Myocyte (in vitro differentiated cells): ENCODE results near the gene DHCR24. TPM values are rescaled to one million over a fixed set of nuclear protein-coding genes. Genes with fewer than 3 reads are reported as not detected.

Source experiments
- DNase-seq: peaks from one replicate; pipeline ENCODE4 v3.0.0-alpha.2; 2012; ENCODE audit warnings: low read depth
- total RNA-seq: library from RNA; depleted of rRNA; stranded (reverse); fragments of >200 nt; gene quantifications from 2 replicates; pipeline ENCODE4 v1.2.3, GENCODE V29; 2014

The DHCR24 gene
- total RNA-seq, 1 donor from 2014 or later, result 44.5 TPM

DNA sequence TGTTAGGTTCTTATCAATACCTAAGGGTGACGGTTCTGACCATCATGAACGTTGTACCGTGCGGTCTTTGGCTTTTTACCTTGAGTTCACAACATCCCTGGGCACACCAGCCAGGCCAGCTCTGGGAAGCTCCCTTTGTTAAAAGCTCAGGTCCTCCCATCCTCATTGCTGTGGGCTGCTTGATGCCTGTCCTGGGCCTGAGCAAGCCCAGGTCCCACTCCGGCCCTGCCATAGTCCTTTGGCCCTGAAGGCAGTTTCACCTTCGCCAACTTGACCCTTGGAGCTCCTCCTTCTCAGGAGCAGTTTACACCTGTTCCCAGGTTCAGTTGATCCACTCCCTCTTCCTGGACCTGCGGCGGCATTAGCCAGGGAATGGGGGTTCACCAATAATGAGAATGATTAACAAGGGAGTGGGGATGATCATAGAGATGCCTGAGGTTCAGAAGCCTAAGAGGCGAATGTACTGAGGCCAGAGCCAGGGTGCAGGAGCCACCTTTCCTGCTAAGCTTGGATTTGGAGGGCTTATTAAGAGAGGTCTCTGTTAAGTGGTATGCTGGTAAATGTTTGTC is 40.2 kb downstream of the DHCR24 start:
- DNase-seq, result no peak

DNA sequence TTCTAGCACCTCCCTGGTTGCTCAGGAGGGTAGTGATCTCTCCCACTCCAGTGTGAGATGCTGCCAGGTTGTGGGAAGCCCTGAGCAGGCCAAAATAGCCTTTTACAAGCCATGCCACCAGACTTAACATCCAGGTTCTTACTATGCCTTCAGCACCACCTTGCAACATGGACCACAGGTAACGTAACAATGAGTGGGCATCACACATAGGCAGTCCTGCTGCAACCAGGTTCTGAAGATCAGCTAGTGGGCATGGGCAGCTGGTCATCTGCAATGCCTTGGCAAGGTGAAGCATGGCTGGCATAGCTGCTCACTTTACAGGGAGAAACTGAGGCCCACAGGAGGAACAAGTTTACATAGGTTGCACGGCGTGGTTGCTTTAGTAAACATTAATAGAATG is 40.7 kb downstream of the DHCR24 start:
- no peak for DNase-seq

DNA sequence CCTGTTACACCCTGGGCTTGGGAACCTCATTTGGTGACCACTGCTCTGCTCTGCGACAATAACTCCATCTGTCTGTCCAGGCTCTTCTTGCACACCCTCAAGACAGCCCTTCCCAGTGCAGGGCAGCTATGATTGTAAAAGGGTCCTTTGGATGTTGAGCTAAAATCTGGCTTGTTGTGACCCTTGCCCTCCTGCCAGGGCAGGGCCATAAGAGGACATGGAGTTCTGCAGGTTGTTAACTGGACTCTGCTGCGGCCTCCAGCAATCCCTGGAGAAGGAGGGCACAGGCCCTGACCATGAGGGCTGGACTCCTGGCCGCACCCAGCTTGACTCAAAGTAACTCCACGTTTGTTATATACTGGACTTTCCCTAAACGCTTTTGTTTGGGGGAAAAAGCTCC is 41.2 kb downstream of the DHCR24 start:
- no peak for DNase-seq

DNA sequence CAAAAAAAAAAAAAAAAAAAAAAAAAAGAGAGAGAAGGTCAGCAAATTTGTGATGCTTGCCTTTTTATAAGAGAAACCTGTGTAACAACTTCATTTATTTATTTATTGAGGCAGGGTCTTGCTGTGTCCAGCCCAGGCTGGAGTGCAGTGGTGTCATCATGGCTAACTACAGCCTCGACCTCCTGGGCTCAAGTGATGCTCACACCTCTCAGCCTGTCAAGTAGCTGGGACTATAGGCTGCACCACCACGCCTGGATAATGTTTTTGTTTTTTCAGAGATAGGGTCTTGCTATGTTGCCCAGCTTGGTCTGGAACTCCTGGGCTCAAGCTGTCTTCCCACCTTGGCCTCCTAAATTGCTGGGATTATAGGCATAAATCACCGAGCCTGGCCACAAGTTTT is 42.4 kb downstream of the DHCR24 start:
- DNase-seq, result no peak

DNA sequence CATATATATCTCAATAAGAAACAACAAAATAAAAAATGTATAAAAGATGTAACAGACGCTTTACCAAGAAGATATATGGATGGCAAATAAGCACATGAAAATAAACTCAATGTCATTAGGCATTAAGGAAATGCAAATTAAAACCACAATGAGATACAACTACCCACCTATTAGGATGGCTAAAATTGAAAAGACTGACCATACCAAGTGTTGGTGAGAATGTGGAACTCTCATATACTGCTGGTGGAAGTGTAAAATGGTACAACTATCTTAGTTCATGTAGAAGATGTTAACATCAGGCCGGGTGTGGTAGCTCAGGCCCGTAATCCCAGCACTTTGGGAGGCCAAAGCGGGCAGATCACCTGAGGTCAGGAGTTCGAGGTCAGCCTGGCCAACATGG is 43.5 kb downstream of the DHCR24 start:
- DNase-seq, result no peak

DNA sequence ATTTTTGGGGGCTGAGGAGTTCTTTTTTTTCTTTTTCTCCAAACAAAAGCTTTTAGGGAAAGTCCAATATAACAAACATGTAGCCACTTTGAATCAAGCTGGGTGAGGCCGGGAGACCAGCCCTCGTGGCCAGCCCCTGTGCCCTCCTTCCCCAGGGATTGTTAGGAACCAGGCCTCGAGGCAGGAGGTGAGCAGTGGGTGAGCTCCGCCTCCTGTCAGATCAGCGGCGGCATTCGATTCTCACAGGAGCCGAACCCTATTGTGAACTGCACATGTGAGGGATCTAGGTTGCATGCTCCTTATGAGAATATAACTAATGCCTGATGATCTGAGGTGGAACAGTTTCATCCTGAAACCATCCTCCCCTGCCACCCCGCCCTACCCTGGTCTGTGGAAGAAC is 44.0 kb downstream of the DHCR24 start:
- DNase-seq, result no peak

DNA sequence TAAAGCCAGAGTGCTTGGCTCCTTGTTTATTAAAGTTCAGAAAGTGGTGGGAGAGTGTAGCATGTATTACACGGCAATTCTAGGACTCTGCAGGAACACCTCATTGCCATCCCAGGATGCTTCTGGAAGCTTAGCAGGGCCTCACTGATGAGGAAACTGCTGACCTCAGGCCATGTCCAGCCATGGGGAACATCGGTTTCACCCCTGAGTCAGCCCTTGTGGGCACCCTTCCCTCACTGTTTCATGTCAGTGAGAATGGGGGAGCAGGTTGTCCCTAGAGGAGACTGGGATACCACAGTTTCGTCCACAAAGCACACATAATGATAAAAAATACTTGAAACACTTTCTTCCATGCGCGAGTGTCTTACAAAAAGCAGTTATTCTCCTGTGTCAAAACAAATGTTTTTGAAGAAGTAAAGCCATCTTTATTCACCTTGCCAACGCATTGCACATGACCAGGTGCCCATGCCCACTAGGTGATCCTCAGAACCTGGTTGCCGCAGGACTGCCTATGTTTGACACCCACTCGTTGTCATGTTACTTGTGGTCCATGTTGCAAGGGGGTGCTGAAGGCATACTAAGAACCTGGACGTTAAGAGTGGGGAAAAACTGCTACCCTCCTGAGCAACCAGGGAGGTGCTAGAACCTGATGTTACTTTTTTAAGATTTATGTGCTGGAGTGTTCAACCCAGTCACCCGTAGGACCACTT is 44.6 kb downstream of the DHCR24 start:
- DNase-seq, result no peak

DNA sequence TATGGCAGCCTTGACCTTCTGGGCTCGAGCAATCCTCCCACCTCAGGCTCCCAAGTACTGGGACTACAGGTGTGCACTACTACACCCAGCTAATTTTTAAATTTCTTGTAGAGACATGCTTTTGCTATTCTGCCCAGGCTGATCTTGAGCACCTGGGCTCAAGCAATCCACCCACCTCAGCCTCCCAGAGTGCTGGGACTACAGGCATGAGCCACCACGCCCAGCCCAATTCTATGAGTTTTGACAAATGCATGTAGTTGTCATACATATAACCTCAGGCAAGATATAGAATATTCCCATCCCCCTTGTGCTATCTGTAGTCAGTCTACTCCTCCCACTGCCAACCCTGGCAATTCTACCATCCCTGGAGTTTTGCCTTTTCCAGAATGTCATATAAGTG is 47.2 kb downstream of the DHCR24 start:
- DNase-seq, result no peak

DNA sequence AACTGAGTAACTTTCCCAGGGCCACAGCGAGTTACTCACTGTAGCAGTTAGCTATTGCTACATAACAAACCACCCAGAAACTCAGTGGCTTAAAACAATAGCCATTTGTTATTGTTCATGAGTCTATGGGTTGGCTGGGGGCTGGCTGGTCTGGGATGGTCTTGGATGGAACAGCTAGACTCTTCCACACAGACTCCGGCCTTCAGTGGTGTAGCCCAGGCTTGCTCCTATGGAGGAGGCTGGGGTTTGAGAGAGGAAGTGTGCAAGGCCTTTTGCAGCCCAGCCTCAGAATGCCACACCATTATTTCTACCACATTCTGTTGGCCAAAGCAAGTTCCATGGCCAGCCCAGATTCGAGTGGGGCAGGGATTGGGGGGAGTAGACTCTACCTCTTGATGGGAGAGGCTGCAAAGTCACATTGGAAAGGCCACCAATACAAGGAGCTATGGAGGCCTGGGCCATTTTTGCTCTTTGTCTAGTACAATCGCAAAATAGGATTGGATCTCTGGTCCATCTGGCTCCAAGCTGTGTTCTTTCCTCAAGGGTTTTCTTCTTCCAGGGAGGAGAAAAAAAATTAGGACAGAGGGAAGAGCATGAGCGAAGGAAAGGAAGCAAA is 48.3 kb downstream of the DHCR24 start:
- no peak for DNase-seq

DNA sequence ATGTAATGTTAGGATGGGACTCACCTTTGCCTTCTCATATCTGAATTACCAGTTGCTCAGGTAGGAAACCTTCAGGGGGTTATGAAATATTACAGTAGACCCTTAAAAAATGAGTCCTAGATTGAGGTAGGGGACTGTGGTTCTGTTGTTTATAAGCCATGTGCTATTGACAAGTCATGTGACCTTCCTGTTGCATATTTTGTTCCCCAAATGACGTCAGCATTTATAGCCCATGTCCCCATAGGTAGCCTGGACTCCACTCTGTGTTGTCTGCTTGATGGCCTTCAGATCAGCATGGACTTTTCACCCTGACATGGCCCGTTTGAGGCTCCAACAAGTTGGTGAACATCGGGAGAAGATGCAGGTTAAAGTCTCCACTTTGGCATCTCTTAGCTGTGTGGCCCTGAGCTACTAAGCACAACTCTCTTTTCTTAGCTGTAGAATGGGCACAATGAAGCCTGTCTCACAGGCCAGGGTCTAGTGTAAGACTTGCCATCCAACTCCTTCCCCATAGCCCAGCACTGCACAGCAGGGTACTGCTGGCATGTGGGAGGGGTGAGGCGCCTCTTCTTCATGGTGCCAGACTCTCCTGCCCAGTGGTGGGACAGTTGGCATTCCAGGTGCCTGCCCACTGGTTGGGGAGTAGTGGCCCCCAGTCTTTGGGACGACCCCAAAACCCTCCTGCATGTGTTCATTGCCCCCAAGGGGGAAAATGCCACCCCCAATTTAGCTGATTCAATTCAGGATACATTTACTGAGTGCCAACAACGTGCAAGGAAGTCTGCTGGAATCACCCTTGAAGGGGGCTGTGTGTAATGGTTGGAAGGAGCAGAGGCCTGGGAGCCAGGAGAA is 49.8 kb downstream of the DHCR24 start:
- DNase-seq, result no peak

DNA sequence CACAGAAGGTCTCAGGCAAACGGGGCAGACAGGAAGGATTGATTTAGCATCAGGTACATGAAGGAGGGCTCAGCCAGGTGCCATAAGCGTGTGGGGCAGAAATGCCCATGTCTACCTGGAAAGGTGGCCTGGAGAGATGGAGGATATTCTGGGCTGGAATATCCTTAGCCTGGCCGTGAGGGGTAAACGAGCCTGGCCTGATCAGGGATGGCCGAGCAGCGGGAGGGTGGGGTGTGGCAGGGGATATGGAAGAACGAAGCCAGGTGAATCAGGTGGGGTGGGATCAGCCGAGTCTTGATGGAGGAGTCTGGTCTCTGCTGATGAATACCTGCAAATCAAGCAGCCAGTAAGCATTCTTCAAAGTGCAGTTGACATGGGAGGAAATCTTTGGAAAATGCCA is 50.4 kb downstream of the DHCR24 start:
- no peak for DNase-seq

DNA sequence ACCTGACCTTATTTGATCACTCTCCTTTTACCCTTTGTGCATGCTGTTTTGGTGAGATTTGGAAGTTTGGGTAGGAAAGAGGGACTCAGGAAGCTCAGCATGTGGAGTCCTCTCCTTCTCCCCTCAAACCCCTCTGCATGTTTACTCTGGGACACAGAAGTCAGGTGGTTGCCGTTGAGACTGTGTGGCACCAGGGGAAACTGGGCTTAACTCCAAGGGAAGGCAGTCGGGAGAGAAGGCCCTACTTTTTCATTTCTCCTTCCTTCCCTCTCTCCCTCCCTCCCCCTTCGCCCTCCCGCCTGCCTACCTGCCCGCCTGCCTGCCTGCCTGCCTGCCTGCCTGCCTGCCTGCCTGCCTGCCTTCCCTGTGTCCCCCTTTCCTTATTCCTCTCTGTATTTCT is 51.0 kb downstream of the DHCR24 start:
- DNase-seq, result no peak

DNA sequence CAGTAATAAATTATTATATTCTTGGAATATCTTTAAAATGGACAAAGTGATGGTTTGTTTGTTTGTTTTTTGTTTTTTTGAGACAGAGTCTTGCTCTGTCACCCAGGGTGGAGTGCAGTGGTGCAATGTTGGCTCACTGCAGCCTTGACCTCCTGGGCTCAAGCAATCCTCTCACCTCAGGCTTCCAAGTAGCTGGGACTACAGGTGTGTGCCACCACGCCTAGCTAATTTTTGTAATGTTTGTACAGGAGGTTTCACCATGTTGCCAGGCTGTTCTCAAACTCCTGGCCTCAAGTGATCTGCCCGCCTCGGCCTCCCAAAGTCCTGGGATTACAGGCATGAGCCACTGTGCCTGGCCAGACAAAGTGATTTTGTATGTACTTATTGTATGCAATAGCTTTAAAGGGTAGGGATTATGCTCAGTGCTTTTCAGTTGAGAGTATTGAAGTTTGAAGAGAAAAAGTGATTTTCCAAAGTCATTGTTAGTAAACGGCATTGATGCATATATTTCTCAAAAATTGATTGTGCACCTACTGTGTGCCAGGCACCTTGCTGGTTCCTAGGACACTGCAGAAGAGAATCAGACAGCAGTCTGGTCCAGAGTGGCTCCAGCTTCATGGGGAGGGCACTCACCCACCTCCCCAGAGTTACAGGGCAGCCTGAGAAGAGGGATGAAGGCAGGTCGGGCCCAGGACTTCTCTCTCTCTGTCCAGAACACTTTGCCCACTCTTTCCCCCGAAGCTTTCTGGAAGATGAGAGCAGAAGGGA is 51.7 kb downstream of the DHCR24 start:
- DNase-seq, result no peak

DNA sequence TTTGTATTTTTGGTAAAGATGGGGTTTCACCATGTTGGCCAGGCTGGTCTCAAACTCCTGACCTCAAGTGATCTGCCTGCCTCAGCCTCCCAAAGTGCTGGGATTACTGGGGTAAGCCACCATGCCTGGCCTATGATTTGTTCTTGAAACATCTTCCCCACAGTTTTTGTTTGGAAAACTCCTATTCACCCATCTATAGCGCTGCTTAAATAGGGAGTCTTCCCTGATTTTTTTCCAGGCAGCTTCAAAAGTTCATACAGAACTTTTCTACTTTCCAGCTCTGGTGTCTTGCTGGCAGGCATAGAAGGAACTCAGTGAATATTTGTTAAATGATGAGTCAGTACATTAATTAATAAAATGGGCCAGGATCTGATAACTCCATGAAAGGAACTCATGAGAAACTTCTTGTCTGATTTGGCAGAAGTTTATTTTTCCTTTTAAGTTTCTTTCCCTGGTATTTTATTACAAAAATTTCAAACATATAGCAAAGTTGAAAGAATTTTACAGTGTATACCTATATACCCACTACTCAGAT is 52.9 kb downstream of the DHCR24 start:
- DNase-seq, result no peak

DNA sequence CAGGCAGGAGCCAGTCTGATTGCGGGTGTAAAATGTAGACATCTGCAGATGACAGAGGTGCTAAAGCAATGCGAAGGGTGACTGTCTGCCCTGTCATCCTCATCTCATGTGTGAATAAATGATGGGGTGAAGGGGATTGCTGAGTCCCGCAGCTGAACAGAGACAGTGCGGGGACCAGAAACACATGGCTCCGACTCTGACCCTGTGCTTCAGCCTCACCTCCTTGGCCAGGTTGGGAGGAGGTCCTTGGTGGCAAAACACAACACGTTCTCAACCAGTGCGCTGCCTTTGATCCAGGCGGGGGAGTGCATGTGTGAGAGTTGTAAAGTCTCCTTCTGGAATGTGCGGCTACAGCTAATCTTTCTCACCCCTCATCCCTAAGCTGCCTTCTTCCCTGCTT is 53.9 kb downstream of the DHCR24 start:
- DNase-seq, result no peak

DNA sequence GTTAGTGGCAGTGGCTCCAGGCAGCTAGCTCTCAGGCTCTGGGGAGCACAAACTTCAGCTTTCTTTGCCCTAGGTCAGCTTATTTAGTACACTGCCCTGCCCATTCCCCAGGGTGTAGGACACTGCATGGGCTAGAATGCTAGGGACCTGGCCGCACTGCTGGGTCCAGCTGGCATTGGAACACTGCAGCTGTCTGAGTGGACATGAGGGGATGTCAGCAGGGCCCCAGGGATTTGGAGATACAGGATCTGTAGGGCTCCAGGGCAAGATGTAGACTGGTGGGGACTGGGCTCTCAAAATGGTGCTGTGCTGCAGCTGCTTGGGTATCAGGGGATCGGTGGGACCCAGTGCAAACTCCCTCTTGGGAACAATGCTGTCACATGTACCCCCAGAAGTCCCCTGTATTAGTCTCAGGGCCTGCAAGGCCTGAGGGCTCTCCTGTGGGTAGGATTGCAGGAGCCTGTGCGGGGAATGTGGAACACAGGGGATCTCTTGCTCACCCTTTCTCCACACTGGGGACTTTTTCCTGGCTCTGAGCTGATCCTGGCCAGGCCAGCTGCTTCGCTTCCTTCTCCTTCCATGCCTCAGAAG is 60.7 kb downstream of the DHCR24 start:
- no peak for DNase-seq

DNA sequence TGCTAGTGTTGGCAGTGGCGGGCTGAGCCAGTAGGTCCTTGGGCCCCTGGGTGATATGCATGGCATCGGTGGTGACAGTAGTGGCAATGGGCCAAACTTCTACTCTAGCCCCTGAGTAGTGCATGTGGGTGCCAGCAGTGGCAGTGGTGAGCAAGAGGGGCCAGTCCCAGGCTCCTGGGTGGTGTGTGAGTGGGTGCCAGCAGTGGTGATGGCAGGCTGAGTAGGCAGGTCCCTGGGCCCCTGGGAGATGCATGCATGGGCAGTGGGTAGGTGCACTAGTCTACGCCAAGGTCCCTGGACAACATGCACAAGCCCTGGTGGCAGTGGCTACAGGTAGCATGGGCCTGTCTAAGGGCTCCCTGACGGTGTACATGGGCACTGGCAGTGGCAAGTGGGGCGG is 61.3 kb downstream of the DHCR24 start:
- DNase-seq, result no peak

DNA sequence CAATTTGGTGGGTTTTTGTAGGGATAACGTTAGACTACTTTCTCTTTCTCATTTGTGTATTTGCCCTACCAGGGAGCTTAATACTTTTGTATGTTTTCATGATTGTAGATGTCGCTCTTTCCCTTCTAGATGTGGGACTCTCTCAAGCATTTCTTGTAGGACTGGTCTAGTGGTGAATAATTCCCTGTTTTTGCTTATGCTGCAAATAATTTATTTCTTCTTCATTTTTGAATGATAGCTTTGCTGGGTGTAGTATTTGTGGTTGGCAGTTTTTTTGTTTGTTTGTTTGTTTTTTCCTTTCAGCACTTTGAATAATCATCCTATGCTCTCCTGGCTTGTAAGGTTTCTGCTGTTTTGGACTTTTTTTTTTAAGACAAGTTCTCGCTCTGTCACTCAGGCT is 63.3 kb downstream of the DHCR24 start:
- DNase-seq, result no peak

DNA sequence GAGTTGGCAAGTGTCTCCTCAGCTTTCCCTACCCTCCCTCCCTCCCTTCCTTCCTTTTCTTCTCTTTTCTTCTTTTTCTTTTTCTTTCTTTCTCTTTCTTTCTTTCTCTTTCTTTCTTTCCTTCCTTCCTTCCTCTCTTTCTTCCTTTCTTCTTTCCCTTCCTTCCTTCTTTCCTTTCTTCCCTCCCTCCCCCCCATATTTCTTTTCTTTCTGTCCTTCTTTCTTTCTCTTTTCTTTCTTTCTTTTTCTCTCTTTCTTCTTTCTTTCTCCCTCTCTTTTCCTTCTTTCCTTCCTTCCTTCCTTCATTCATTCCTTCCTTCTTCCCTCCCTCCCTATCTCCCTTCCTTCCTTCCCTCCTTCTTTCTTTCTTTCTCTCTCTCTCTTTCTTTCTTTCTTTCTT is 67.3 kb downstream of the DHCR24 start:
- DNase-seq, result no peak

DNA sequence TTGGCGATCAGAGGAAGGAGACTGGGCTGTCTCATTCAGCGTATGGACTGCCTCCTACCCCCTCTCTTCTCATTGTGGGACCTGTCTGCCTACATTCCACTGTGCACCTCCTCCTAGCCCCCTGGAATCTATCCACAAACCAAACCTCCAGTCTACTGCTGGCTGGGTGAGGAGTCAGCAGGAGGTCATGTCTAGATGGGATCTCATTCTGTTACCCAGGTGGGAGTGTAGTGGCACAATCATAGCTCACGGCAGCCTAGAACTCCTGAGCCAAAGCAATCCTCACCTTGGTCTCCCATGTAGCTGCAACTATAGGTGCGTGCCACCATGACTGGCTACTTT is 67.8 kb downstream of the DHCR24 start:
- DNase-seq, result no peak
